ENCODE measurements around the gene MCTP1. TPM values are rescaled to one million over a fixed set of nuclear protein-coding genes. Genes with fewer than 3 reads are reported as not detected.

Gene MCTP1
- total RNA-seq, 4 donors from 2014 or later, result 3.3 to 31.4 (median 13.4) TPM

DNA sequence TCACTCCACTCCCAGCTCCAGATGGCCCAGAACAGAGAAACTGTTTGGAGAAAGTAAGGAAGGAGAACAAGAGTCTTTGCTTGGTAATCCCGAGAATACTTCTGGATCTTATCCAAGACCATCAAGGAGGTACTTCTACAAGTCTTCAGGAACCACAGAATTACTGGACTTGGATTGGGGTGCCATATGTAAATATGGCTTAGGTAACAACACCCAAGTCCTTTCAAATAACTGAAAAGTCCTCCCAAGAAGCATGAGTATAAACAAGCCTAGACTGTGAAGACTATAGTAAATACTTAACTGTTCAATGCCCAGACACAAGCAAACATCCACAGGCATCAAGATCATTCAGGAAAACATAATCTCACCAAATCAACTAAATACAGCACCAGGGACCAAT, 170.0 kb downstream of the MCTP1 start:
- in situ Hi-C loops (cut with MboI; ENCODE audit: low pct_ligation_motif_present in 1 of 4, low pct_unique_long_range_greater_than_20kb in 1 of 4, low sequenced_read_pairs in 3 of 4) (no loop called here), intact Hi-C loops (cut with DNase I; ENCODE audit: low total_unique reads) (no loop called here)
- Histone ChIP-seq H3K36me3 (no peaks in the 10 kb centered on the region), H3K27ac (no peak overlapping the region), H3K27me3 (no peaks in the 10 kb centered on the region), H3K9me3 (no peaks in the 10 kb centered on the region), H3K4me3 (no peak overlapping the region), H3K4me1 (no peaks in the 10 kb centered on the region)
- no peak for TF ChIP-seq EP300 (IDR thresholded peaks at IDR 0.05; ENCODE audit: low read depth)
- TF ChIP-seq POLR2AphosphoS5 (IDR thresholded peaks at IDR 0.05), result no peak
- no peak for TF ChIP-seq POLR2A (IDR thresholded peaks at IDR 0.05)
- TF ChIP-seq, protein P1, sequence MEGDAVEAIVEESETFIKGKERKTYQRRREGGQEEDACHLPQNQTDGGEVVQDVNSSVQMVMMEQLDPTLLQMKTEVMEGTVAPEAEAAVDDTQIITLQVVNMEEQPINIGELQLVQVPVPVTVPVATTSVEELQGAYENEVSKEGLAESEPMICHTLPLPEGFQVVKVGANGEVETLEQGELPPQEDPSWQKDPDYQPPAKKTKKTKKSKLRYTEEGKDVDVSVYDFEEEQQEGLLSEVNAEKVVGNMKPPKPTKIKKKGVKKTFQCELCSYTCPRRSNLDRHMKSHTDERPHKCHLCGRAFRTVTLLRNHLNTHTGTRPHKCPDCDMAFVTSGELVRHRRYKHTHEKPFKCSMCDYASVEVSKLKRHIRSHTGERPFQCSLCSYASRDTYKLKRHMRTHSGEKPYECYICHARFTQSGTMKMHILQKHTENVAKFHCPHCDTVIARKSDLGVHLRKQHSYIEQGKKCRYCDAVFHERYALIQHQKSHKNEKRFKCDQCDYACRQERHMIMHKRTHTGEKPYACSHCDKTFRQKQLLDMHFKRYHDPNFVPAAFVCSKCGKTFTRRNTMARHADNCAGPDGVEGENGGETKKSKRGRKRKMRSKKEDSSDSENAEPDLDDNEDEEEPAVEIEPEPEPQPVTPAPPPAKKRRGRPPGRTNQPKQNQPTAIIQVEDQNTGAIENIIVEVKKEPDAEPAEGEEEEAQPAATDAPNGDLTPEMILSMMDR (IDR thresholded peaks at IDR 0.05), result no peak
- WGBS, 2 donors (ENCODE audit: low coverage in 1 of 2), result 71 to 80% methylated on average over 1 of the region's 1 CpG
- DNase-seq, result no peak

DNA sequence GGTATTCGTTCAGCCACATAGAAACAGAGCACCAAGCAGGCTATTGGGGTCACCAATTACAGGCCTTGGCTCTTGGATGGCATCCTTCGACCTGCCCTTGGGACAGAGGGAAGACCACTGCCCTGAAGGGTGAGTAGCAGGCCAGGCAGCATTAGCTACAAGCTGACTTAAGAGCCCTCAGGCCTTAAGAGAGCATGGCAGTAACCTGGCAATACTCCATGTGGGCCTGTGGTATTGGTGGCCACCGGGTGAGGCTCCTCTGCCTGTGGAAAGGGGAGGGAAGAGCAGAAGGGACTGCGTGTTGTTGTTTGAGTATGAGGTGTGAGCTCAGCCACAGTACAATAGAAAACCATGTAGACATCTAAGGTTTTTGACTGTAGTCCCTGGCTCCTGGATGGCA, 170.6 kb downstream of the MCTP1 start:
- Histone ChIP-seq H3K4me1 (no peaks in the 10 kb centered on the region), H3K27ac (no peak overlapping the region), H3K9me3 (no peaks in the 10 kb centered on the region), H3K36me3 (no peaks in the 10 kb centered on the region), H3K27me3 (no peaks in the 10 kb centered on the region), H3K4me3 (no peak overlapping the region)
- 65 to 86% methylated on average over 1 to 4 of the region's 4 CpGs for WGBS, 2 donors (ENCODE audit: low coverage in 1 of 2)
- in situ Hi-C loops (cut with MboI; ENCODE audit: low pct_ligation_motif_present in 1 of 4, low pct_unique_long_range_greater_than_20kb in 1 of 4, low sequenced_read_pairs in 3 of 4), result no loop called here
- TF ChIP-seq POLR2AphosphoS5 (IDR thresholded peaks at IDR 0.05) (no peak), POLR2A (IDR thresholded peaks at IDR 0.05) (no peak), EP300 (IDR thresholded peaks at IDR 0.05; ENCODE audit: low read depth) (no peak)
- TF ChIP-seq, protein P1 (IDR thresholded peaks at IDR 0.05), result no peak
- no peak for DNase-seq
- intact Hi-C loops (cut with DNase I; ENCODE audit: low total_unique reads), result no loop called here

DNA sequence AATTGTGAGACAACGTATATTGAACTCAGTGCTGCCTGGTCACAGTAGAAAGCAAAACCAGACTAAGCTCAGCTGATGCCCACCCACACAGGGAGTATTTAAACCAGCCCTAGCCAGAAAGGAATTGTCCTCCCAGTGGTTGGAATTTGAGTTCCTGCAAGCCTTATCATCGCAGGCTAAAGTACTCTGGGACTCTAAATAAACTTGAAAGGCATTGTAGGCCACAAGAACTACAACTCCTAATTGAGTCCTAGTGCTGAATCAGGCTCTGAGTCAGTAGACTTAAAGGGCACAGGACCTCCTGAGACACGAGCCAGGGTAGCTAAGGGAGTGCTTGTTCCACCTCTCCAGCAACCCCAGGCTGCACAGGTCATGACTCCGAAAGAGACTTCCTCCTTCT, 171.4 kb downstream of the MCTP1 start:
- no peak overlapping the region for H3K27ac ChIP-seq
- H3K9me3 ChIP-seq, result no peaks in the 10 kb centered on the region
- WGBS, 2 donors (ENCODE audit: low coverage in 1 of 2), result 48% methylated on average over 4 of the region's 4 CpGs; no CpG with 5 or more reads in 1 of the 2 donors
- H3K27me3 ChIP-seq, result no peaks in the 10 kb centered on the region
- H3K36me3 ChIP-seq, result no peaks in the 10 kb centered on the region
- intact Hi-C loops (cut with DNase I; ENCODE audit: low total_unique reads) (no loop called here), in situ Hi-C loops (cut with MboI; ENCODE audit: low pct_ligation_motif_present in 1 of 4, low pct_unique_long_range_greater_than_20kb in 1 of 4, low sequenced_read_pairs in 3 of 4) (no loop called here)
- no peaks in the 10 kb centered on the region for H3K4me1 ChIP-seq
- H3K4me3 ChIP-seq, result no peak overlapping the region
- no peak for TF ChIP-seq EP300 (IDR thresholded peaks at IDR 0.05; ENCODE audit: low read depth)
- TF ChIP-seq POLR2A (IDR thresholded peaks at IDR 0.05), result no peak
- no peak for TF ChIP-seq POLR2AphosphoS5 (IDR thresholded peaks at IDR 0.05)
- TF ChIP-seq, protein P1 (IDR thresholded peaks at IDR 0.05), result no peak
- no peak for DNase-seq

DNA sequence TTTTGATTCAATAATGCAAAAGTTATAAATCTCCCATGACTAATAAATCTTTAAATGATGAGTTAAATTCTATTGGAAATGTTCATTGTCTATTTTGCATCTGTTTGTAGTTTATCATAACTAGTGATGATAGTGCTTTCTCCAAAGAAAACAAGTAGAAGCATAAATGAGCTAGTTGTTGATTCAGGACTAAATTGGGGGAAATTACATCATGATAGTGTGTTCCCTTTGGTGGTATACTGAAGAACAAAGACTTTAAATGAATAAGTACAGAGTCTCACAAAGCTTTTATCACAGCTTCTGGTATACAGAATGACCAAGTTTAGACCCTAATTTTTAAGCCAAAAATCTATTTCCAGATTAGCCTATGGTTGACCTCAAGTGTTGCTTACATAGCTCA, 173.8 kb downstream of the MCTP1 start:
- TF ChIP-seq, protein P1 (IDR thresholded peaks at IDR 0.05), result no peak
- no peak for TF ChIP-seq POLR2A (IDR thresholded peaks at IDR 0.05)
- TF ChIP-seq EP300 (IDR thresholded peaks at IDR 0.05; ENCODE audit: low read depth), result no peak
- H3K36me3 ChIP-seq, result no peaks in the 10 kb centered on the region
- no peaks in the 10 kb centered on the region for H3K9me3 ChIP-seq
- intact Hi-C loops (cut with DNase I; ENCODE audit: low total_unique reads) (no loop called here), in situ Hi-C loops (cut with MboI; ENCODE audit: low pct_ligation_motif_present in 1 of 4, low pct_unique_long_range_greater_than_20kb in 1 of 4, low sequenced_read_pairs in 3 of 4) (no loop called here)
- no peak for DNase-seq
- no peak overlapping the region for H3K4me3 ChIP-seq
- H3K4me1 ChIP-seq, result no peaks in the 10 kb centered on the region
- no peaks in the 10 kb centered on the region for H3K27me3 ChIP-seq
- no peak overlapping the region for H3K27ac ChIP-seq

Measured in transverse colon (tissue), 4 donors.